ENCODE data around the gene PLTP. TPM values are rescaled to one million over a fixed set of nuclear protein-coding genes. Genes with fewer than 3 reads are reported as not detected.
A peak's percentile ranks its signal among the peaks of the same experiment; 100 is the strongest.

Gene PLTP
- total and polyA plus RNA-seq, 2 of the 13 experiments (the other 11 are each of a cell fraction or from before 2014, with no cell fraction given), result 16.9 to 28.6 TPM

DNA sequence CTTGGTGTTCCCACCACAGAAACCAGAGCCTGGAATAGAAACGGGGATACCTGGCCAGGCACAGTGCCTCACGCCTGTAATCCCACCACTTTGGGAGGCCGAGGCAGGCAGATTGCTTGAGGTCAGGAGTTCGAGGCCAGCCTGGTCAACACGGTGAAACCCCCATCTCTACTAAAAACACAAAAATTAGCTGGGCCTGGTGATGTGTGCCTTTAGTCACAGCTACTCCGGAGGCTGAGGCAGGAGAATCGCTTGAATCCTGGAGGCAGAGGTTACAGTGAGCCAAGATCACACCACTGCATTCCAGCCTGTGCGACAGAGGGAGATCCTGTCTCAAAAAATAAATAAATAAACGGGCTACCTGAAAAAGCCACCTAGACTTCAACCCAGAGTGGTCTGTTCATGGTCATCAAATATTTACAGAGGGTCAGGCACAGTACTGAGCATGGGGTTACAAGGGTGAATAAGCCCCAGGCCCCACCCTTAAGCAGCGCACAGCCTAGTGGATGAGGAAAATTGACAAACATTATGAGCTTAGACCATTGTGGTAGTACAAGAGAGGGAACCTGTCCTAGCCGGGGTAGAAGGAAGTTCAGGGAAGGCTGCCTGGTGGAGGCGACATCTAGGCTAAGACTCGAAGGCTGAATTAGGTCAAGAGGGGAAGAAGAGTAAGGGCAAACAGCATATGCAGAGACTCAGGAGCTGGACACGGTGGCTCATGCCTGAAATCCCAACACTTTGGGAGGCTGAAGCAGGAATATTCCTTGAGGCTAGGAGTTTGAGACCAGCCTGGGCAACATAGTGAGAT is 15.3 kb upstream of the PLTP start (continued):
- TF ChIP-seq PHF5A (CRISPR knock-in tag; IDR thresholded peaks at IDR 0.05; ENCODE audit: low read depth, unreplicated experiment) (peak; percentile 98), EZH2 (conservative IDR thresholded peaks at IDR 0.05; ENCODE audit: low read depth, low read length) (no peak), SMYD3 (CRISPR knock-in tag; IDR thresholded peaks at IDR 0.05) (no peak), ZNF510 (CRISPR knock-in tag; IDR thresholded peaks at IDR 0.05; ENCODE audit: low read depth) (no peak), ZNF30 (CRISPR knock-in tag; IDR thresholded peaks at IDR 0.05) (no peak)
- TF ChIP-seq, protein P1, sequence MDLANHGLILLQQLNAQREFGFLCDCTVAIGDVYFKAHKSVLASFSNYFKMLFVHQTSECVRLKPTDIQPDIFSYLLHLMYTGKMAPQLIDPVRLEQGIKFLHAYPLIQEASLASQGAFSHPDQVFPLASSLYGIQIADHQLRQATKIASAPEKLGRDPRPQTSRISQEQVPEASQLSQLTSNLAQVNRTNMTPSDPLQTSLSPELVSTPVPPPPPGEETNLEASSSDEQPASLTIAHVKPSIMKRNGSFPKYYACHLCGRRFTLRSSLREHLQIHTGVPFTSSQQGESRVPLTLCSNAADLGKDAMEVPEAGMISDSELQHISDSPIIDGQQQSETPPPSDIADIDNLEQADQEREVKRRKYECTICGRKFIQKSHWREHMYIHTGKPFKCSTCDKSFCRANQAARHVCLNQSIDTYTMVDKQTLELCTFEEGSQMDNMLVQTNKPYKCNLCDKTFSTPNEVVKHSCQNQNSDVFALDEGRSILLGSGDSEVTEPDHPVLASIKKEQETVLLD (CRISPR knock-in tag; IDR thresholded peaks at IDR 0.05; ENCODE audit: low read depth), result no peak

- H3K36me3 ChIP-seq (replicated peaks in 1 of 2; ENCODE audit: control insufficient read depth in 1 of 2, insufficient read depth in 2 of 2, low read length in 2 of 2), result no peaks in the 10 kb centered on the region
- H3K4me1 ChIP-seq (ENCODE audit: insufficient read depth, low read length), result peaks cover 79% of the 10 kb centered on the region
- ChIA-PET CTCF (ENCODE audit: low intra/inter-chr PET ratio, low total read pairs) (no interaction called here), POLR2A (interaction anchor here (0.6 to 6.0 kb wide), 13 partner anchors 8 to 93 kb away, joined by 3 to 100 read pairs (median 15); partner anchors contain the start of genes CTSA, NEURL2, PCIF1 and SNX21)
- H2AFZ ChIP-seq (ENCODE audit: low read length), result no peak overlapping the region
- in situ Hi-C loops (cut with HindIII; ENCODE audit: extremely low pct_ligation_motif_present, low pct_unique_long_range_greater_than_20kb), result no loop called here
- no peaks in the 10 kb centered on the region for H3K9me3 ChIP-seq (ENCODE audit: low read length)
- ATAC-seq (peak; percentile 7), FAIRE-seq (no peak), DNase-seq (ENCODE audit: low spot score) (no peak)
- H3K4me3 ChIP-seq (replicated peaks in 1 of 3; ENCODE audit: insufficient read depth in 1 of 3, low read depth in 2 of 3, low read length in 3 of 3), result peak overlapping the region in 1 of 3 experiments; percentile 21; a peak in 1 of 6 replicates
- H3K4me2 ChIP-seq (ENCODE audit: low read depth, low read length), result peak overlapping the region; percentile 68
- H3K79me2 ChIP-seq (ENCODE audit: insufficient read depth, low read length), result no peaks in the 10 kb centered on the region
- H3K27ac ChIP-seq (ENCODE audit: extremely low read length, insufficient read depth, low read length), result peak overlapping the region; percentile 72
- H3K27me3 ChIP-seq (ENCODE audit: control insufficient read depth in 1 of 2, insufficient read depth in 2 of 2, low read length in 2 of 2), result no peaks in the 10 kb centered on the region; a peak in 1 of 5 replicates
- no peak overlapping the region; the same call in 1 of the 2 replicates for H3K9ac ChIP-seq (ENCODE audit: insufficient read depth, low read depth, low read length)
- BruUV-seq (replicated peaks), result no TSS peak
- 32% methylated on average over 2 of the region's 2 CpGs for WGBS (ENCODE audit: low lambda C conversion rate)
- intact Hi-C loops (cut with micrococcal nuclease; ENCODE audit: unreplicated experiment), result loop anchor here (2.0 kb wide), 1 partner anchor 36 kb away; the partner anchor contains the start of genes CTSA and NEURL2
- H4K20me1 ChIP-seq (ENCODE audit: insufficient read depth, low read length), result no peaks in the 10 kb centered on the region
- no peak for TF ChIP-seq CBFB (CRISPR knock-in tag; IDR thresholded peaks at IDR 0.05)
- TF ChIP-seq ETV6 (CRISPR knock-in tag; conservative IDR thresholded peaks at IDR 0.05), result peak; percentile 25; the same call in 1 of the 2 replicates
- TF ChIP-seq ARHGAP35 (CRISPR knock-in tag; IDR thresholded peaks at IDR 0.05; ENCODE audit: borderline replicate concordance), result no peak
- no peak for TF ChIP-seq NFE2L2 (IDR thresholded peaks at IDR 0.05; ENCODE audit: low read length)
- no peak for TF ChIP-seq NPAS2 (CRISPR knock-in tag; IDR thresholded peaks at IDR 0.05; ENCODE audit: borderline replicate concordance)
- no peak for TF ChIP-seq ZBTB37 (CRISPR knock-in tag; IDR thresholded peaks at IDR 0.05)
- TF ChIP-seq ZNF660 (CRISPR knock-in tag; IDR thresholded peaks at IDR 0.05; ENCODE audit: borderline replicate concordance, low read depth), result no peak
- TF ChIP-seq GRHL1 (CRISPR knock-in tag; conservative IDR thresholded peaks at IDR 0.05), result no peak
- TF ChIP-seq KLF13 (CRISPR knock-in tag; IDR thresholded peaks at IDR 0.05), result no peak
- TF ChIP-seq ZKSCAN1 (IDR thresholded peaks at IDR 0.05; ENCODE audit: low read length), result 0 out of 2 replicates have a peak, but pooled peaks have one; percentile 0
- TF ChIP-seq CBX1 (IDR thresholded peaks at IDR 0.05; ENCODE audit: low read depth), result peak; percentile 3
- TF ChIP-seq DMAP1 (CRISPR knock-in tag; IDR thresholded peaks at IDR 0.05), result no peak
- no peak for TF ChIP-seq SIX1 (CRISPR knock-in tag; IDR thresholded peaks at IDR 0.05; ENCODE audit: borderline replicate concordance)
- 0 out of 2 replicates have a peak, but pooled peaks have one; percentile 60 for TF ChIP-seq ZFP82 (CRISPR knock-in tag; IDR thresholded peaks at IDR 0.05; ENCODE audit: borderline replicate concordance)
These were observed 14.7 kb upstream of the PLTP start for GRCh38 chr20:45926731-45927070.

Data from HepG2 (cell line).